GM12878 (cell line): ENCODE results near the gene SLC38A9. TPM values are rescaled to one million over a fixed set of nuclear protein-coding genes. Genes with fewer than 3 reads are reported as not detected.

Source experiments
- ATAC-seq: fragments of 200-7000 bp; cut with Tn5 transposase; 3 replicates; pipeline ENCODE4 v1.9.1; 2020; ENCODE audit warnings: mild to moderate bottlenecking, moderate library complexity
- BruUV-seq: library from RNA; stranded (reverse); fragments of 400-500 nt; replicated peaks from 2 replicates; lab custom pipeline; 2021; lab: Mats Ljungman, UMichigan
- CTCF ChIA-PET: fragments of 300-600 bp; sonication (Branson Sonifier 250); formaldehyde crosslinking; extraction: SDS; loops from one replicate; lab custom pipeline; 2021; ENCODE audit warnings: inconsistent platforms; lab: Yijun Ruan, JAX
- POLR2A ChIA-PET: fragments of 350-600 bp; formaldehyde crosslinking; extraction: SDS; loops from one replicate; lab custom pipeline; 2021; ENCODE audit warnings: inconsistent platforms; lab: Charles Lee
- RAD21 ChIA-PET: fragments of 300-600 bp; sonication (Branson Sonifier 250); formaldehyde crosslinking; loops from one replicate; lab custom pipeline; 2023; ENCODE audit warnings: antibody characterized with exemption; ENCODE audit not compliant: unreplicated experiment; lab: Charles Lee
- SMC1A ChIA-PET: fragments of 300-600 bp; sonication (Branson Sonifier 250); formaldehyde crosslinking; loops from one replicate; lab custom pipeline; 2023; ENCODE audit not compliant: unreplicated experiment, uncharacterized antibody; lab: Charles Lee
- DNase-seq: peaks from one replicate; pipeline ENCODE4 v3.0.0-alpha.2; 2011; ENCODE audit warnings: low read depth, low spot score
- FAIRE-seq: peaks from 3 replicates; lab custom pipeline; 2011; peaks lifted over from hg19 to GRCh38; lab: Jason Lieb, UNC
- H2AFZ ChIP-seq: 2 replicates; pipeline ENCODE4 v1.6.0; 2011; ENCODE audit warnings: low read depth, low read length, control low read depth; ENCODE audit not compliant: control insufficient read depth
- H3K27ac ChIP-seq: 2 replicates; pipeline ENCODE4 v1.5.1; 2011; ENCODE audit warnings: control low read depth; ENCODE audit not compliant: control insufficient read depth, insufficient read depth
- H3K27me3 ChIP-seq, 2 experiments: replicated peaks in 1 of 2; 2 replicates each; pipeline versions ENCODE4 v1.6.0 to v1.6.1; 2011; ENCODE audit warnings: low read length in 1 of 2; ENCODE audit not compliant: control insufficient read depth in 2 of 2, insufficient read depth in 2 of 2
- H3K36me3 ChIP-seq, 2 experiments: 2 replicates each; pipeline ENCODE4 v1.5.1; 2011; ENCODE audit warnings: low read length in 1 of 2; ENCODE audit not compliant: control insufficient read depth in 2 of 2, insufficient read depth in 2 of 2
- H3K4me1 ChIP-seq: 2 replicates; pipeline ENCODE4 v1.6.1; 2011; ENCODE audit warnings: mild to moderate bottlenecking, low read length, moderate library complexity, mixed read lengths; ENCODE audit not compliant: control insufficient read depth, insufficient read depth
- H3K4me2 ChIP-seq: 2 replicates; pipeline ENCODE4 v1.6.0; 2011; ENCODE audit warnings: control low read depth; ENCODE audit not compliant: control insufficient read depth, insufficient read depth
- H3K4me3 ChIP-seq: fragments of 200-600 bp; sonication (generic); 2 replicates; pipeline ENCODE4 v1.5.1; 2016
- H3K79me2 ChIP-seq: 2 replicates; pipeline ENCODE4 v1.6.0; 2011; ENCODE audit warnings: low read length; ENCODE audit not compliant: control insufficient read depth, insufficient read depth
- H3K9ac ChIP-seq: 2 replicates; pipeline ENCODE4 v1.8.0; 2011; ENCODE audit warnings: low read length, control low read depth, mixed read lengths; ENCODE audit not compliant: control insufficient read depth, insufficient read depth
- H3K9me3 ChIP-seq: replicated peaks from 3 replicates; pipeline ENCODE4 v1.5.1; 2011; ENCODE audit warnings: mild to moderate bottlenecking, low read length; ENCODE audit not compliant: control insufficient read depth, insufficient read depth
- H4K20me1 ChIP-seq: 2 replicates; pipeline ENCODE4 v1.6.0; 2011; ENCODE audit not compliant: control insufficient read depth, insufficient read depth
- KAT2A ChIP-seq: conservative IDR thresholded peaks from 2 replicates; pipeline ENCODE4 v1.6.1; 2011; ENCODE audit warnings: low read depth, low read length; ENCODE audit not compliant: control insufficient read depth
- MYB ChIP-seq: fragments of 150-350 bp; IDR thresholded peaks from 2 replicates; pipeline ENCODE4 v1.6.1; 2014; ENCODE audit warnings: mild to moderate bottlenecking, low read depth, low read length, borderline replicate concordance
- PML ChIP-seq: IDR thresholded peaks from 2 replicates; pipeline ENCODE4 v1.6.1; 2012; ENCODE audit warnings: low read length, inconsistent platforms
- TCF3 ChIP-seq: IDR thresholded peaks from 2 replicates; pipeline ENCODE4 v1.6.1; 2012; ENCODE audit warnings: low read depth, mild to moderate bottlenecking, low read length, borderline replicate concordance; ENCODE audit not compliant: insufficient read depth
- YBX1 ChIP-seq: fragments of 450-650 bp; IDR thresholded peaks from 2 replicates; pipeline ENCODE4 v1.6.1; 2016; ENCODE audit warnings: antibody characterized with exemption
- WGBS: methylation state at CpG from one replicate; pipeline ENCODE4 v1.1.6; 2016; ENCODE audit warnings: low lambda C conversion rate; ENCODE audit not compliant: insufficient replicate concordance, insufficient coverage; ENCODE audit errors: missing lambda C conversion rate; 5-methylcytosine and 5-hydroxymethylcytosine counted together
- in situ Hi-C: fragments of 300-500 bp; cut with MboI; formaldehyde crosslinking; loops from 9 replicates; pipeline ENCODE4 v1.14.3; 2018; ENCODE audit warnings: mixed read lengths
- intact Hi-C: fragments of 100-400 bp; cut with micrococcal nuclease; formaldehyde crosslinking; loops from one replicate; pipeline ENCODE4 v1.14.2; 2022; ENCODE audit not compliant: unreplicated experiment
- polyA plus RNA-seq, 11 experiments: library from polyadenylated mRNA; depleted of rRNA in 4 of 11; unstranded in 6 of 11; stranded (reverse) in 5 of 11; fragments of >200 nt; fragmentation: Nextera tagmentation in 4 of 11; fragmentation: Illumina TruSeq in 1 of 11; extraction: Ambion mirVana in 4 of 11; extraction: Trizol in 1 of 11; gene quantifications; 1 replicate in 1 of 11; 2 replicates in 10 of 11; pipeline versions ENCODE4 v1.2.1 to v1.2.3, GENCODE V29; 2011 to 2016; ENCODE audit warnings: inconsistent platforms in 2 of 11, missing spikeins in 2 of 11, low read depth in 1 of 11
- total RNA-seq, 4 experiments: library from RNA; depleted of rRNA in 3 of 4; stranded (reverse); fragments of >200 nt in 3 of 4; fragmentation: Illumina TruSeq in 1 of 4; extraction: Trizol in 1 of 4; gene quantifications; 2 replicates each; pipeline versions ENCODE4 v1.2.1 to v1.2.3, GENCODE V29; 2013 to 2021
- TF ChIP-seq, protein P1 (sequence below): fragments of 450-650 bp; IDR thresholded peaks from 2 replicates; pipeline ENCODE4 v1.6.1; 2016; ENCODE audit warnings: mild to moderate bottlenecking
- TF ChIP-seq, protein P2 (sequence below), 3 experiments: IDR thresholded peaks in 2 of 3; conservative IDR thresholded peaks in 1 of 3; 2 replicates each; pipeline ENCODE4 v1.5.1; 2011; ENCODE audit warnings: low read depth in 3 of 3, low read length in 3 of 3, mild to moderate bottlenecking in 3 of 3, control low read depth in 2 of 3, moderate library complexity in 2 of 3, inconsistent platforms in 1 of 3, mixed read lengths in 1 of 3; ENCODE audit not compliant: control insufficient read depth in 2 of 3, insufficient read depth in 1 of 3; ENCODE audit errors: extremely low read depth in 1 of 3
- TF ChIP-seq, protein P3 (sequence below): fragments of 150-350 bp; IDR thresholded peaks from 2 replicates; pipeline ENCODE4 v1.6.1; 2014; ENCODE audit warnings: mild to moderate bottlenecking, low read depth, low read length

Gene SLC38A9
- total and polyA plus RNA-seq, 10 of the 15 experiments (the other 5 are each of a cell fraction or from before 2014, with no cell fraction given), result 8.5 to 35.1 (median 23.0) TPM

DNA sequence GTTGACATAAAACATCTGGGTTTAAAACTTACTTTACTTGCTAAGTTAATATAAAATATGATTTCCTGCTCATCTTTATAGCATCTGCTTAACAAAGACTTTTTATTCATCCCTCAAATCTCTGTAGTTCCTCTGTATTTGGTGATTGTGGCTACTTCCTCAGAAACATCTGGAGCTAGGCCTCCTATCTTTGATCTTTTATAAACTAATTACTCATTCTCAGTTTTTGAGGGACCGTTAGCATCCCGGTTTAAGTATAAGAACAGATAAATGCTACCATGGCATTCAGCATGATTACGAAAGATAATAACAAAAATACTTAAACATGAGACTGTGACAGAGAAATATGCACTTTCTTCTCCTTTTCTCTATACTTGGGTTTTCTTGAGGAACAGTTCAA lies 85.3 kb downstream of the SLC38A9 start:
- CTCF ChIA-PET, result no interaction called here
- 98% methylated on average over 3 of the region's 3 CpGs for WGBS
- H3K27ac ChIP-seq, result no peak overlapping the region
- H2AFZ ChIP-seq, result no peak overlapping the region; the same call in 1 of the 2 replicates
- no TSS peak for BruUV-seq
- no peak overlapping the region for H3K4me3 ChIP-seq
- H3K4me2 ChIP-seq, result no peak overlapping the region
- H3K79me2 ChIP-seq, result no peaks in the 10 kb centered on the region
- ATAC-seq (no peak), FAIRE-seq (no peak), DNase-seq (no peak)
- SMC1A ChIA-PET, result interaction anchor here (1.7 kb wide), 1 partner anchor 65 kb away, joined by 5 read pairs; no protein-coding TSS in a partner anchor
- no peak overlapping the region for H3K9ac ChIP-seq
- no peak for TF ChIP-seq PML
- TF ChIP-seq KAT2A, result no peak
- TF ChIP-seq, protein P1, sequence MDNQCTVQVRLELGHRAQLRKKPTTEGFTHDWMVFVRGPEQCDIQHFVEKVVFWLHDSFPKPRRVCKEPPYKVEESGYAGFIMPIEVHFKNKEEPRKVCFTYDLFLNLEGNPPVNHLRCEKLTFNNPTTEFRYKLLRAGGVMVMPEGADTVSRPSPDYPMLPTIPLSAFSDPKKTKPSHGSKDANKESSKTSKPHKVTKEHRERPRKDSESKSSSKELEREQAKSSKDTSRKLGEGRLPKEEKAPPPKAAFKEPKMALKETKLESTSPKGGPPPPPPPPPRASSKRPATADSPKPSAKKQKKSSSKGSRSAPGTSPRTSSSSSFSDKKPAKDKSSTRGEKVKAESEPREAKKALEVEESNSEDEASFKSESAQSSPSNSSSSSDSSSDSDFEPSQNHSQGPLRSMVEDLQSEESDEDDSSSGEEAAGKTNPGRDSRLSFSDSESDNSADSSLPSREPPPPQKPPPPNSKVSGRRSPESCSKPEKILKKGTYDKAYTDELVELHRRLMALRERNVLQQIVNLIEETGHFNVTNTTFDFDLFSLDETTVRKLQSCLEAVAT, result no peak
- no peak for TF ChIP-seq YBX1
- TF ChIP-seq, protein P2, sequence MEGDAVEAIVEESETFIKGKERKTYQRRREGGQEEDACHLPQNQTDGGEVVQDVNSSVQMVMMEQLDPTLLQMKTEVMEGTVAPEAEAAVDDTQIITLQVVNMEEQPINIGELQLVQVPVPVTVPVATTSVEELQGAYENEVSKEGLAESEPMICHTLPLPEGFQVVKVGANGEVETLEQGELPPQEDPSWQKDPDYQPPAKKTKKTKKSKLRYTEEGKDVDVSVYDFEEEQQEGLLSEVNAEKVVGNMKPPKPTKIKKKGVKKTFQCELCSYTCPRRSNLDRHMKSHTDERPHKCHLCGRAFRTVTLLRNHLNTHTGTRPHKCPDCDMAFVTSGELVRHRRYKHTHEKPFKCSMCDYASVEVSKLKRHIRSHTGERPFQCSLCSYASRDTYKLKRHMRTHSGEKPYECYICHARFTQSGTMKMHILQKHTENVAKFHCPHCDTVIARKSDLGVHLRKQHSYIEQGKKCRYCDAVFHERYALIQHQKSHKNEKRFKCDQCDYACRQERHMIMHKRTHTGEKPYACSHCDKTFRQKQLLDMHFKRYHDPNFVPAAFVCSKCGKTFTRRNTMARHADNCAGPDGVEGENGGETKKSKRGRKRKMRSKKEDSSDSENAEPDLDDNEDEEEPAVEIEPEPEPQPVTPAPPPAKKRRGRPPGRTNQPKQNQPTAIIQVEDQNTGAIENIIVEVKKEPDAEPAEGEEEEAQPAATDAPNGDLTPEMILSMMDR (IDR thresholded peaks at IDR 0.05 in 2 of 3, conservative IDR thresholded peaks at IDR 0.05 in 1 of 3; ENCODE audit: control insufficient read depth in 2 of 3, extremely low read depth in 1 of 3, insufficient read depth in 1 of 3, low read depth in 3 of 3, low read length in 3 of 3), result no peak
- TF ChIP-seq, protein P3, sequence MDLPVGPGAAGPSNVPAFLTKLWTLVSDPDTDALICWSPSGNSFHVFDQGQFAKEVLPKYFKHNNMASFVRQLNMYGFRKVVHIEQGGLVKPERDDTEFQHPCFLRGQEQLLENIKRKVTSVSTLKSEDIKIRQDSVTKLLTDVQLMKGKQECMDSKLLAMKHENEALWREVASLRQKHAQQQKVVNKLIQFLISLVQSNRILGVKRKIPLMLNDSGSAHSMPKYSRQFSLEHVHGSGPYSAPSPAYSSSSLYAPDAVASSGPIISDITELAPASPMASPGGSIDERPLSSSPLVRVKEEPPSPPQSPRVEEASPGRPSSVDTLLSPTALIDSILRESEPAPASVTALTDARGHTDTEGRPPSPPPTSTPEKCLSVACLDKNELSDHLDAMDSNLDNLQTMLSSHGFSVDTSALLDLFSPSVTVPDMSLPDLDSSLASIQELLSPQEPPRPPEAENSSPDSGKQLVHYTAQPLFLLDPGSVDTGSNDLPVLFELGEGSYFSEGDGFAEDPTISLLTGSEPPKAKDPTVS, result no peak
- no peak for TF ChIP-seq MYB
- TF ChIP-seq TCF3, result no peak
- RAD21 ChIA-PET, result no interaction called here
- no peaks in the 10 kb centered on the region for H3K9me3 ChIP-seq
- H3K27me3 ChIP-seq, result no peaks in the 10 kb centered on the region
- H3K36me3 ChIP-seq, result no peaks in the 10 kb centered on the region; a peak in 1 of 4 replicates
- no peaks in the 10 kb centered on the region for H3K4me1 ChIP-seq
- H4K20me1 ChIP-seq, result no peaks in the 10 kb centered on the region
- POLR2A ChIA-PET, result no interaction called here
- intact Hi-C loops, result no loop called here
- in situ Hi-C loops, result no loop called here
